HG02763 (cell line): ENCODE results near the gene KCNB1.

Experiments
- ATAC-seq: cut with Tn5 transposase; IDR thresholded peaks from one replicate; pipeline ENCODE4 v1.9.1; 2021; ENCODE audit warnings: mild to moderate bottlenecking, moderate library complexity; ENCODE audit not compliant: unreplicated experiment

The KCNB1 gene

GRCh38 chr20:49393803-49394202 lies 88.7 kb downstream of the KCNB1 start:
- no peak for ATAC-seq

- ATAC-seq: no peak
Measured at GRCh38 chr20:49392745-49393144, 89.7 kb downstream of the KCNB1 start.

GRCh38 chr20:49391404-49392245 lies 90.8 kb downstream of the KCNB1 start:
- no peak for ATAC-seq

- no peak for ATAC-seq
Measured at GRCh38 chr20:49389854-49390253, 92.6 kb downstream of the KCNB1 start.

GRCh38 chr20:49388744-49389143 lies 93.7 kb downstream of the KCNB1 start:
- no peak for ATAC-seq

GRCh38 chr20:49387581-49387939 lies 94.9 kb downstream of the KCNB1 start:
- ATAC-seq: no peak

- ATAC-seq: no peak
Measured at GRCh38 chr20:49386848-49387580, 95.5 kb downstream of the KCNB1 start.

- no peak for ATAC-seq
Measured at GRCh38 chr20:49385465-49385864, 97.0 kb downstream of the KCNB1 start.

GRCh38 chr20:49384437-49385434 lies 97.7 kb downstream of the KCNB1 start:
- no peak for ATAC-seq

- ATAC-seq: no peak
Measured at GRCh38 chr20:49381558-49382493, 100.6 kb downstream of the KCNB1 start.

- no peak for ATAC-seq
Measured at GRCh38 chr20:49380337-49380780, 102.1 kb downstream of the KCNB1 start.

- no peak for ATAC-seq
Measured at GRCh38 chr20:49379338-49379737, 103.1 kb downstream of the KCNB1 start.

GRCh38 chr20:49377326-49377725 lies 105.1 kb downstream of the KCNB1 start:
- ATAC-seq: no peak

- no peak for ATAC-seq
Measured at GRCh38 chr20:49375170-49375569, 107.3 kb downstream of the KCNB1 start.

- no peak for ATAC-seq
Measured at GRCh38 chr20:49372095-49372734, 110.3 kb downstream of the KCNB1 start.

- no peak for ATAC-seq
Measured at GRCh38 chr20:49368596-49368995, 113.9 kb downstream of the KCNB1 start.

GRCh38 chr20:49367113-49367512 lies 115.4 kb downstream of the KCNB1 start:
- no peak for ATAC-seq

- no peak for ATAC-seq
Measured at GRCh38 chr20:49366687-49367086, 115.8 kb downstream of the KCNB1 start.

- no peak for ATAC-seq
Measured at GRCh38 chr20:49361862-49362660, 120.4 kb downstream of the KCNB1 start.
